Erythroblast (primary cell): Measurements from ENCODE around the gene CAND1.

Experiments used
- GATA1 ChIP-seq: IDR thresholded peaks from 2 replicates; pipeline ENCODE4 v1.6.1; 2011; ENCODE audit warnings: low read depth, mild to moderate bottlenecking, control low read depth, low read length, moderate library complexity
- POLR2A ChIP-seq: IDR thresholded peaks from 2 replicates; pipeline ENCODE4 v1.6.1; 2011; ENCODE audit warnings: mild to moderate bottlenecking, low read length

- TF ChIP-seq POLR2A (no peak), GATA1 (no peak)
Measured at GRCh38 chr12:67280088-67280487, 10.9 kb downstream of the CAND1 start.
